NT2/D1 (cell line): ENCODE measurements around the gene TLE6.

Source experiments
- YY1 ChIP-seq: IDR thresholded peaks from 2 replicates; pipeline ENCODE4 v1.6.1; 2011; ENCODE audit not compliant: insufficient read length, insufficient read depth
- ZNF274 ChIP-seq: IDR thresholded peaks from 2 replicates; pipeline ENCODE4 v1.6.1; 2011; ENCODE audit warnings: mild to moderate bottlenecking, low read depth, low read length

DNA sequence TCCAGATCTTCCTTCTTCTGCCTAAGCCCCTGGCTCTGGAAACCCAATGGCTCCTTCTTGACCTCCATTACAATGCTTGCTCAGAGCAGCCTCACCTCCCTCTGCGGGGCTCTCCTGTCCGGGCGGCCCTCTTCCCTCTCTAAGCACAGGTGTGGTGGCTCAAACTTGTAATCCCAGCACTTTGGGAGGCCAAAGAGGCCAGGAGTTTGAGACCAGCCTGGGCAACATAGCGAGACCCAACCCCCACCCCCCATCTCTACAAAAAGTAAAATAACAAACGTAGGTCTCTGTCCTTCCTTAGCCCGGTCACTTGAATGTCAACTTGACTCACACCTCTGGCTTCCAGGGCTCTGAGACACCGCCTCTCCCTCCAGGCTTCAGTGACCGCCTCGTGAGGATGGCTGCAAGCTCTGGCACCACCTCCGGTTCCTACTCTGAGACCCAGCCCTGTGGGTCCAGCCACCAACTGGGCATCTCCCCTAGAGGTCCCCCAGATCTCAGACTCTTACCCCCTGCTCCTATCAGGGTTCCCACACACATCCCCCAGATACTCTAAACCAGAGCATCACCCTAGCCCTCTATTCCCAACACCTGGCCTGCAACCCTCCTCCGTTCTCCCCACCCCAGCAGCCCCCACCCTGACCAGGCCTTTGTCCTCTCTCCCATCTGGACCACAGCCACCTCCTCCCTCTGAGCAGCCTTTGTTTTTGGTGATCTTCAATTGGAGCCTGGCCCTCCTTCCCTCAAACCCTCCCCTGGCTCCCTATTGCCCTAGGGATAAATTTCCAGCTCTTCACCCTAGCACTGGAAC, 56.4 kb downstream of the TLE6 start:
- TF ChIP-seq ZNF274 (no peak), YY1 (no peak)
